ENCODE data around the gene ARHGAP44.

GRCh38 chr17:12961655-12962054, 172.4 kb downstream of the ARHGAP44 start:
- no peak for TF ChIP-seq CTCF (conservative IDR thresholded peaks at IDR 0.05; ENCODE audit: low read length)
- TF ChIP-seq EZH2phosphoT487 (IDR thresholded peaks at IDR 0.05; ENCODE audit: borderline replicate concordance, low read depth, low read length), result no peak

Measured in OCI-LY7 (cell line).